GM18502 (cell line): Measurements from ENCODE around the gene PPP4R1.

Source experiments
- ATAC-seq: cut with Tn5 transposase; IDR thresholded peaks from one replicate; pipeline ENCODE4 v1.9.1; 2021; ENCODE audit warnings: mild to moderate bottlenecking; ENCODE audit not compliant: unreplicated experiment, poor library complexity

PPP4R1 gene

DNA sequence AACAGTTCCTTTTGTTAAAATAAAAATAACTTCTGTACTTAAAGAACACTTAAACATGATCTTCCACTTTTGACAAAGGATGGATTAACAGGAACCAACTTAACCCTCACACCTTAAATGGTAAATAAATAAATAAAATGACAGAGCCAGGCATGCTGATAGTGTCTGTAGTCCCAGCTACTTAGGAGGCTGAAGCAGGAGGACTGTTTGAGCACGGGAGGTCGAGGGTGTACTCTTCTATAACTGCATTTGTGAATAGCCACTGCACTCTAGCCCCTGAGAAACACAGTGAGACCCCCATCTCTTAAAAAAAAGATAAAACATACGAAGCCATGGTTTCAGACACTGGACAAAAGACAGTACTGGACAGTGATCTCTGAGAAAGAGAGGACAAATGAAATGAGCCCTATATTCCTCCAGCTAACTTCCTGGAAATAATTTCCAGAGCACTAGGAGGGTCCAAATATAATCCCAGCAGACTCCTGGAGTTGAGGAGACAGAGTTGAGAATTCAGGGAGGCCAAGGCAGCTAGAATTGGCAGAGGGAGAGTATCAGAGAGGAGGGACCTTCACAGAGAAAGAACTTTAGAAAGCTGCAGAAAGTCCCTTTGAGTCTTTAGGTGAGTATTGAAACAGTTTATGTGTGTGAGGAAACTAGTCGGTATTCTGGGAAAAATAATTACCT, 17.4 kb downstream of the PPP4R1 start:
- ATAC-seq: no peak

GRCh38 chr18:9596226-9596625, 18.1 kb downstream of the PPP4R1 start:
- no peak for ATAC-seq

DNA sequence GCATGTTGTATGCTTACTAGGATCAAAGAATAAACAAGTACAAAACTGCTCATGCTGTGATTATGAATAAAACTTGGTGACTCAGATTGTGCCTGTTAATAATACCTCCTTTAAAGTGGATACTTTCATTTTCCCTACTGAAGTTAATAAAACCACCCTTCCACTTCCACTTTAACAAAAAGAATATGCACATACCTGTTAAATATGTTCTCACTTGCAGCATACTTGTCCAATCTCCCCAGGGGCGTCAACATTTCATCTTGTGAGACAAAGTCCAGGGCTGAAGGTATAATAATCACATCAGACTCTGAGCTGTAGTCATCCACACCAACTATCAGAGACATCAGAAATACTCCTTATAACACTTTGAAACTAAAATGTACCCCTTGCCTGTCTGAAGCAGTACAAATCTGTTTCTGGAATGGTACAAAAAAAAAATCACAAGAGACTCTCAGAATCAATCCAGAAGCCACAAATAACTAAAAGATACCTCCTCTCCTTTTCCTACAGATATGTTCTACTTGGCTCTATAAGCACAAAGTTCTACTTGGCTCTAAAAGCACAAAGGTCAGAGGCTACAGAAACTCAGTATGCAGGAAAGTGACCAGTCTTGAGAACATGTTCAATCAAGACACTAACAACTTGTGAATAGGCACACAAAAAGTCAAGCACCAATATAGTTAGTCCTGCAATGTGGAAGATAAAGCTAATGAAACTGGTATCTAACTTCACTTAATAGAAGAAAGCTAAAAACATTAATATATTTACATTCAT, 19.3 kb downstream of the PPP4R1 start:
- peak; percentile 76 for ATAC-seq

DNA sequence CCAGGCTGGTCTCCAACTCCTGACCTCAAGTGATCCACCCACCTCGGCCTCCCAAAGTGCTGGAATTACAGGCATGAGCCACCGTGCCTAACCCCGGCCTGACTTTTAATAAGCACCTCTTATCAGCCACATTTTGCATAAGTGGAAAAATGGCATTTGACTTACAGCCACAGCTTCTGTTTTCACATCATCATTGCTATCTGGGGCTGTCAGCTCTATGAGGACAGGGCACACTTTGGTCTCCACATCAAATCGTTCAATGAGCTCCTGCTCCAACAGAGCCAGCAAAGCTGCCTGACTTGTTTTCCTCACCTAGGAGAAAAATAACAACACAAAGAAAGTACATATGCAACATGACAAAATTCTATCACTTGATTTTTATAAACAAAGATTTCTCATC, 26.4 kb downstream of the PPP4R1 start:
- no peak for ATAC-seq

DNA sequence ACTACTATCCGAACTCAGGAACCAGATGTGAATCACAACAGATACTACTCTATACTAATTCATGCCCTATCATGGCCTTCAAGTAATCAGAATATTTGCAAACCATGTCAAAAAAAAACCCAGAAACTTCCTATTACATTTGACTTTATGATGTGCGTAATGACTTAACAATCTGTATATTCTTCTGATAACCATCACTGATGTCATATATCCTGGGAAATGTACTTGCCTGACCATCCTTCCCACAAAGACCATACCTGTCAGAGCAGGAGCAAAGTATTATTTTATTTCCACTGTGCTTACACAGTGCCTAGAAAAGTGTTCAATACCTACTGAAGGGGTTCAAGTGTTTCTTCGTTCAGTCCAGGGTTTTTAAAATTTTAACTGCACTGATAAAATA, 27.5 kb downstream of the PPP4R1 start:
- ATAC-seq: no peak

DNA sequence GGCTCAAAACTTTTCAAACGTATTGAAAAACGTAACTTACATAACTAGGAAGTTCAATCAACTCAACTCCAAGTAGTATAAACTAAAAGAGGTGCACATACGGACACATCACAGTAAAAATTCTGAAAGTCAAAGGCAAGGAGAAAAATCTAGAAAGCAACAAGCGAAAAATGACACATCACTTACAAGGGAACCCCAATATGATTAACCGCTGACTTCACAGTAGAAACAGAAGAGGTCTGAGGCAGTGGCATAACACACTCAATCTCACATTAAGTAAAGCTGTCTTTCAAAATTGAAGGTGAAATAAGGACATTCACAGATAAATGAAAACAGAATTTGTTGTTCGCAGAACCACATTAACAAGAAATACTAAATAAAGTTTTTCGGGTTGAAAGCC, 32.7 kb downstream of the PPP4R1 start:
- no peak for ATAC-seq

GRCh38 chr18:9578306-9578705, 36.1 kb downstream of the PPP4R1 start:
- ATAC-seq: no peak

GRCh38 chr18:9577361-9577760, 37.0 kb downstream of the PPP4R1 start:
- ATAC-seq: no peak

GRCh38 chr18:9575558-9575957, 38.8 kb downstream of the PPP4R1 start:
- no peak for ATAC-seq

DNA sequence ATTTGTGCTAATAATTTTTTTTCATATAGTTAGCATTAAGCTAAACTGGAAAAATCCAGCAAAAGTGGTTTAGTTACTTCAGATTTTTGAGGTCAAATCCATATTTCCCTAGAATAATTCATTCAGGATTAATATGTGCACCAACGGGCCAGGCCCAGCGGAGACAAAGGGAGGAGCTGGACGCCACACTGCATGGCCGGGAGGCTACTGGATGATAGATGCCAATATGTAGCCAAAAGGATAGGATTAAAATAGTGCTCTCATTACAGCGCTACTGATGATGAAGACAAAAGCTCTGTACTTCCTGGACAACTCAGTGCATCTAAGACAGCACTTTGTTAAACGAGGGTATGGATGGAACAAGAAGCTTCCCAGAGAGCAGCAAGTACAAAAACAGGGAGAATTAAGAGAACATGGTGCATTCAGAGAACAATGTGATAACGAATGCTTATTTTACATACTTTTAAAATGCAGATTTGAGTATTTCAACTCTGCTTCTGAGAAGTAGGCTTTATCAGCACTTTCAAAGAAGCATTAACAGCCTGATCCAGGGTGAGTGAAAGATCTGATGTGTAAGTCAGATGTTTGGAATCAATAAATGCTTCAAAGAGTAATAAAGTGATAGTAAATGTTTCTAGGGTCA, 39.8 kb downstream of the PPP4R1 start:
- no peak for ATAC-seq

GRCh38 chr18:9571546-9571945, 42.8 kb downstream of the PPP4R1 start:
- no peak for ATAC-seq

- ATAC-seq: no peak
These were observed 44.1 kb downstream of the PPP4R1 start for GRCh38 chr18:9570255-9570654.

GRCh38 chr18:9569178-9569577, 45.2 kb downstream of the PPP4R1 start:
- no peak for ATAC-seq

- ATAC-seq: no peak
These were observed 46.2 kb downstream of the PPP4R1 start for GRCh38 chr18:9568186-9568585.

- ATAC-seq: no peak
These were observed 49.0 kb downstream of the PPP4R1 start for GRCh38 chr18:9565407-9565806.

GRCh38 chr18:9563331-9563730, 51.0 kb downstream of the PPP4R1 start:
- no peak for ATAC-seq

DNA sequence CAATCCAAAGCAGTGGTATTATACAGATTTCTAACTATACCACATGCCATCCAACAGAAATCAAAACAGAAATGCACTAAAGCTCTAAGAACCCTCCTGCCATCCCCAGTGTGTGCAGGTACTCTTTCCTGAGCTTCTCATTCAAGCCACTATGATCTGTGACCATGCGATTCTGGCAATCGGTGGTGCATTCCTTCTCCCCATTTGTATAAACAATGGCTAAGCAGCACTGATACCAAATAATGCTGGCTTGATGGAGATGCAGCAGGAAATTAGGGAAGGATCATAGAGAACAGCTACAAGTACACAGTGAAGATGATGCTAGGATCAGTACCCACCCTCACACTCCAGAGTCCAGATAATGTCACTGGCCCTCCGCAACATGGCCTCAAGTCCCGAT, 51.8 kb downstream of the PPP4R1 start:
- no peak for ATAC-seq

DNA sequence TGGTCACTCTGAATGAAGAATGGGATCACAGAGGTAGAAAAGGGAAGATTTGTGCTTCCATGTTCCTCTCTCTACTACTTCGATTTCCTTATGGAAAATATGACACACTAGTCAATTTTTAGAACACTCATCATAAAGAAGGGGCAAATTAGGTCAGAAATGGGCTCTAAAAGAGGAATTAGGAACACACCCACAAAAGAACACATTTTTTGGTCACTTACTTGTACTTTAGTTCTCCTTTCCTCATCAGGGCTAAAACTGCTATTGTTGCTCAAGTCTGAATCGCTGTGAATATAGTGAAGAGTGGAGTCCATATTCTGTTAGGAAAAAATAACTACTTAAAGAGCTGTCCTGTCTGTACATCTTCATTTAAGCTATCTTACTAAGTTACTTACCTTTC, 52.6 kb downstream of the PPP4R1 start:
- ATAC-seq: no peak

DNA sequence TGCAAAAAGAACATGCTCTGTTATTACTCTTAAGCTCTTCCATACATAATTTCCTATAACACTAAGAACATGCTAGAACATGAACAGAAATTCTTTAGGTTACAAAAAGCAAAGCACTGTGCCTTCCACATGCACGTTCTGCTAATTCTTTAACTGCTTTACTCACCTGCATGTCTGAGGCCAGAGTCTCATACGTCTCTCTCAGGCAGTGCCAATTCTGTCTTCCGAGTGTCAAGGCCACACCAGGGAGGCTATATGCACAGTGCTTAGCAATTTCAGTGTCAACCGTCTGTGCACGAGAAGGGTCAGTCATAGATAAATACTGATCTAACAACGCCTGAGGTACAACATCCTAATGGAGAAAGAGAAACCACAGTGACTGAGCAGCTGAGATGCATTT, 55.1 kb downstream of the PPP4R1 start:
- ATAC-seq: no peak

DNA sequence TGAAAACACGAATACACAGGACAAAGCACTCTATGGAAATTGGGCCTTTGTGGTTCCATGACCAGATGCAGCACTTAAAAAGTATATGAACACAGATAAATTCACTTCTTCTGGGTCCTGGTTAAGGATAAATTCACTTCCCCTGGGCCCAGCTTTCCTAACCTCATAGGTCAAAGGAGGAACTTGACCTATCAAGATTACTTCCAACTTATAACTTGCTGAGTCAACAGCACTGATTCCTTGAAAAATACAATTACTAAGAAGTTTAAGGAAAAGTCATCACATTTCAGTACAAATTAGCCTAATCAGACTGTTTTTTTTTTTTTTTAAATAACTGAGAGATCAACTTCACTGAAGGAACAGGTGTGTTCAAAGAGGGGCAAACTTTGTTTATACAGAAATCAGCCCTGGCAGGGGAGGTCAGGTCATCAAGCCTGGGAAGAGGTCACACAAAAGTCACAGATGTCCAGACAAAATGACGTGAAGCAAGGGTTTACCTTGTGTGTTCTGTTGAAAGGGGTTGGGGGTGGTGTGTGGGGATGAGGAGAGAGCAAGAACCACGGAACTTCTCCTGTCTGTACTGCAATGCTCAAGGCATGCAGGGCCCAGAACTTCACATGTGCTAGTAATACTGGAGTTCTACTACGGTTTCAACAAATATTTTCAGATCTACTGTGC, 55.8 kb downstream of the PPP4R1 start:
- no peak for ATAC-seq
